ENCODE measurements around the gene METTL27.
"Not testable (repeated sequence)": the region's sequence is repeated elsewhere in the genome, so short reads cannot be mapped to it uniquely, and the experiment has no call there.

Gene METTL27

DNA sequence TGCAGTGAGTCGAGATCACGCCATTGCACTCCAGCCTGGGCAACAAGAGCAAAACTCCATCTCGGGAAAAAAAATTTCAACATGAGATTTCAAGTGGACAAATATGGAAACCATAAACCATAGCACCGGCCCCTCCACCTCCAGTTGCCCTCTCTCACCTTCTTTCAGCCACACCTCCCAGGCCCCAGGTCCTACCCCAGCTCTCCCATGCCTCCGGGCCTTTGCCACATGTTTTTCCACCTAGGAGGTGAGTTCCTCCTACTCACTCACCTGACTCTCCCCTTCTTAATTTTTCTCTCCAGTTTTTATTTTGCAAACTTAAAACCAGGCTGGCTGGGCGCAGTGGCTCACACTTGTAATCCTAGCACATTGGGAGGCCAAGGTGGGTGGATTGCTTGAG, 25.2 kb downstream of the METTL27 start:
- no peak for DNase-seq

DNA sequence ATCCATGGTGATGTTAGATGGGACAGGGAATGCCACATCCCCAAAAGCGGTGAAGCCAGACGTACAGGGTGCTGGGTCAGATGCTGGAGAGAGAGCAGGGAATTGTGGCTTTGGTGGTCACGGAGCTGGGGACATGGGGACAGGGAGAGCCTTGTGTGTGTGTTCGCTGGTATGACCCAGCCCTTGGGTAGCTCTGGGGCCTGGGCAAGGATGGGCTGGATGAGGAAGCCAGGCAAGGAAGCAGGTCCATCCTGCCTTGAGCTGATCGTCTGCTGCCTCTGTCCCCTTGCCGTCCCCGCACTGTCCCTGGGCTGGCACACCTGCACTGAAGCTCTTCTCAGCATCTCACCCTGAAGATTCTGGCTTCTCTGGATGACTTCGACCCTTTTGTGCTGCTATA, 26.9 kb downstream of the METTL27 start:
- DNase-seq, result no peak

DNA sequence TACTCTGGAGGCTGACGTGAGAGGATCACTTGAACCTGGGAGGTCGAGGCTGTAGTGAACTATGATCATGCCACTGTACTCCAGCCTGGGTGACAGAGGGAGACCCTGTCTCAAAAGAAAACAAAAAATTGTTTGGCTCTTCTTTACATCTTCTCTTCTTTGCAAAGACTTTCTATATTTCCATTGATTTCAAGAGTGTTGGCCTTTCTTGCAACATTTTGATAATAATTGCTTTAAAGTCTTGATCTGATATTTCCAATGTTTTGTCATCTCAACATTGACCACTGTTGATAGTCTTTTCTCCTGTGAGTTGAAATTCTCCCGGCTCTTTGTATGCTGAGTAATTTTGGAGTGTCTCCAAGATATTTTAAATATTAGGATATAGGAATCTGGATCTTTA, 29.3 kb downstream of the METTL27 start:
- DNase-seq, result no peak

DNA sequence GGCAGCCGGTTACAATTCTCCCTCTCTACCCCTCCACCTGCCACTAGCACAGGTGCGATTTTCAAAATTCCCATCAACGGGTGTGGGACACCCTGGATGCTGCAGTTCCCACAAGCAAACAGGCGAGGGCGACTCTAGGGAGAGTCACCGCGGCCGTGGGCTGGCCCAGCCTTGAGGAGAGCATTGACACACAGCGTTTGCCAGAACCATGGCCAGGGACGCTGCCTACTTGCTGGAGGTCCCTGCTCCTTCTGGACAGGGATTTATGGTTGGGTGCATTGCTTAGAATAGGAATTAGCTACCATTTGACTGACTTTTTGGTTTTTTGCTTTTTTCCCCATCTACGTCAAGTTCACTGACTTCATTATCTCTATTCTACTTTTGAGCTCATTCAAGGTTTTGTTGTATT, 30.6 kb downstream of the METTL27 start:
- peak in 3 of 4 experiments; percentile 3 to 10 (median 8) for DNase-seq

DNA sequence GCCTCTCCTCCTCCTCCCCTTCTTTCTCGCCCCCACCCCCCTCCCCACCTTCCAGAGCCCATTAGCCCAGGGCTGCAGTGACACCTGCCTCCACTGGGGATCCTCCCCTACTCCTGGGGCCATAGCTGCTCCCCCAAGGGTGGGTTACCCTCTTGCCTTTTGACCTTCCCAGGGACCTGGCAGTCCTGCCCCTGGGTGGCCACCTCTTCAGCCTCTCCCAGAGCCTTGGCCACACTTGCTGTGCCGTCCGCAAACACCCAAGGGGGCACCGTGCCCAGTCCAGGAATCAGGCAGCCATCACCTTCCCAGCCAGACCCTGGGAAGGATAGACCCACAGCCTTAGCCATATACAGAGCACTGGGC, 31.3 kb downstream of the METTL27 start:
- DNase-seq, result no peak

DNA sequence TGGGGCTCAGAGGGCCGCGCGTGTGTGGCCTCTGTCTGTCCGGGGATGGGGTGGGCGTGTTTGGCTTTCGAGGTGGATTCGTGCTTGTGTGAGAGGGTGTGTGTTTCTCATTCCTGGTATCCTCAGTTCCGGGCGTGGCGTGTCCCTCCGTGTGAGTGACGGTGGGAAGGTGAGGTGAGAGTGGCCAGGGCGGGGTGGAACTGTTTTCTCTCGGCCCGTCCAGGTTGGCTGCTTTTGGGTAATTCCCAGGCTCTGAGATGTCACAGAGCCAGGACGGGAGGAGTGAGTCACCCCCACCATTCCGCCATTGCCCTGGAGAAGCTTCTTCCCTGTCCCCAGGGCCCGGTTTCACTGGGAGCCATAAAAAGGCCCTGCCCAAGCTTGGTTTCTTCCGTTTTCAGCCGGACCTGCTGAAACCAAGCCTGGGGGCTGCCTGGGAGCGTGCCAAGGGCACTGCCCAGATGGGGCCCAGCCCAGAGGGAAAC, 32.8 kb downstream of the METTL27 start:
- no peak for DNase-seq

- DNase-seq, result no peak
Observed at GRCh38 chr7:73802459-73802858, 39.9 kb downstream of the METTL27 start.

DNA sequence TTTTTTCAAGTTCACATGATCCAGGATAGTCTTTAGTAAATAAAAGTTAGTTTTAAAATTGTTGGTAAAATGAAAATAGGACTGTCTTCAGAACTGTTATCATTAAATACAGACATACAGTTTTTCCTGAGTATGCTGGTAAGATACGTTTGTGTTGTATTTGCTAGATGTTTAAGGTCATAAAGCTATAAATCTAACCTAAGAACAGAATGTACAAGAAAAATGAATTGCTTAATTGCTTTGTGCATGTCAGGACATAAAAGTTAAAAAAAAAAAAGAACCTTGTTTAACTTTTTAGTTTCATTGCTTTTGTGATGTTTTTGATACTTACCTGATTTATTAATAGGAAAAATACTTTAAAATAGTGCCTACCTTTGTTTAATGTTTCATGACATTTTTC, 40.7 kb downstream of the METTL27 start:
- no peak for DNase-seq

DNA sequence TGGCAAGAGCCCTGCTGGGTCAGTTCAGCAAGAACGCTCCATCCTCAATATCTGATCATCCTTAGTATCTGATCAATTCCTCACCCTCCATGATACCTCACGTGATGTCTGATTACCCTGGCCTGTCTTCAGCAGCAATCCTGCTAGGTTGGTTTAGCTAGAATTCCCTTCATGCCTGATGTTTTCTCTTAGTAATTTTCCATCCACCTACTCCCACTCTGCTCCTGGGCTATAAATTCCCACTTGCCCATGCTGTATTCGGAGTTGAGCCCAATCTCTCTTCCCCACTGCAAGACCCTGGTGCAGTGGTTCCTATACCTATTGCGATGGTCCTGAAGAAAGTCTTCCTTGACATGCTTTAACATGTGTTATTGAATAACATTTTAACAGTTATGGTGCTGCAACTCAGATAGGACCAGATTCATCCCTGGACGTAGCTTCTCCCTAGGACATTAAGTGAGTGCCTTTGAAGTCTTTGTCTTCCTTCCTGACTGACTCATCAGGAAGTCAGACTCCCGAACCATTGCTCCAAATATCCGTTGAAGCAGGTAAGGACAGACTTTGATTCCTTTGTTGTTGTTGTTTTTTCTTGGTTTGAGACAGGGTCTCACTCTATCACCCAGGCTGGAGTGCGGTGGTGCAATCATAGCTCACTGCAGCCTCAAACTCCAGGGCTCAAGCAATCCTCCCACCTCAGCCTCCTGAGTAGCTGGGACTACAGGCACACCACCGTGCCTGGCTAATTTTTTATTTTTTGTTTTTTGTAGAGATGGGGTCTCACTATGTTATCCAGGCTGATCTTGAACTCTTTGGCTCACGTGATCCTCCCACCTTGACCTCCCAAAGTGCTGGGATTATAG, 42.8 kb downstream of the METTL27 start:
- DNase-seq, result no peak

- not testable (repeated sequence) for DNase-seq
Observed at GRCh38 chr7:73797176-73797575, 45.1 kb downstream of the METTL27 start.

GRCh38 chr7:73796656-73797055, 45.7 kb downstream of the METTL27 start:
- DNase-seq, result not testable (repeated sequence)

- not testable (repeated sequence) for DNase-seq
Observed at GRCh38 chr7:73795188-73795587, 47.1 kb downstream of the METTL27 start.

GRCh38 chr7:73791170-73791690, 51.1 kb downstream of the METTL27 start:
- not testable (repeated sequence) for DNase-seq

- no peak for DNase-seq
Observed at GRCh38 chr7:73789051-73789450, 53.3 kb downstream of the METTL27 start.

GRCh38 chr7:73787786-73788048, 54.6 kb downstream of the METTL27 start:
- not testable (repeated sequence) for DNase-seq

DNA sequence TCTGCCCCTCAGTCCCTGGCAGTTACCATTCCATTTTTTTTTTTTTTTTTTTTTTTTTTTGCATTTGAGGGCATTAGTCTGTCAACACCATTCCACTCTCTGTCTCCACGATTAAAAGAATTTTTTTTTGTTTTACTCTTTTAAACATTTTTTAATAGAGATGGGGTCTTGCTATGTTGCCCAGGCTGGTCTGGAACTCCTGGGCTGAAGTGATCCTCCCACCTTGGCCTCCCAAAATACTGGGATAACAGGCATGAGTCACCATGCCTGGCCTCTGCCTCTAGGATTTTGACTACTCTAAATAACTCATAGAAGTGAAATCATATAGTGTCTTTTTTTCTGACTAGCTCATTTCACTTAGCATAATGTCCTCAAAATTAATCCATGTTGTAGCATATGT, 55.7 kb downstream of the METTL27 start:
- no peak for DNase-seq
